Measurements from ENCODE around the gene SPOCK3.

SPOCK3 gene

GRCh38 chr4:167035390-167035789, 198.9 kb downstream of the SPOCK3 start:
- Histone ChIP-seq H3K36me3 (ENCODE audit: insufficient read depth, low read length) (no peaks in the 10 kb centered on the region; the same call in 1 of the 2 replicates), H3K9ac (ENCODE audit: low read depth, low read length) (no peak overlapping the region), H3K9me3 (ENCODE audit: control insufficient read depth, insufficient read depth, low read length) (no peaks in the 10 kb centered on the region), H3K4me1 (ENCODE audit: insufficient read depth, low read length) (peaks cover 7% of the 10 kb centered on the region; the same call in 1 of the 2 replicates)

- no peaks in the 10 kb centered on the region; the same call in 1 of the 2 replicates for H3K36me3 ChIP-seq (ENCODE audit: insufficient read depth, low read length)
These were observed 199.3 kb downstream of the SPOCK3 start for GRCh38 chr4:167034983-167035382.

GRCh38 chr4:167032871-167033270, 201.4 kb downstream of the SPOCK3 start:
- H3K9me3 ChIP-seq (ENCODE audit: control insufficient read depth, insufficient read depth, low read length) = no peaks in the 10 kb centered on the region
- H3K9ac ChIP-seq (ENCODE audit: low read depth, low read length) = no peak overlapping the region
- H3K4me1 ChIP-seq (ENCODE audit: insufficient read depth, low read length) = peaks cover 7% of the 10 kb centered on the region; the same call in 1 of the 2 replicates
- no peaks in the 10 kb centered on the region; the same call in 1 of the 2 replicates for H3K36me3 ChIP-seq (ENCODE audit: insufficient read depth, low read length)

More at GRCh38 chr4:167034983-167035382, 199.3 kb downstream of the SPOCK3 start:
- Histone ChIP-seq H3K9ac (ENCODE audit: low read depth, low read length) (no peak overlapping the region), H3K4me1 (ENCODE audit: insufficient read depth, low read length) (peaks cover 7% of the 10 kb centered on the region; the same call in 1 of the 2 replicates), H3K9me3 (ENCODE audit: control insufficient read depth, insufficient read depth, low read length) (no peaks in the 10 kb centered on the region)

GRCh38 chr4:167031534-167032156, 202.6 kb downstream of the SPOCK3 start:
- H3K36me3 ChIP-seq (ENCODE audit: insufficient read depth, low read length) = no peaks in the 10 kb centered on the region; the same call in 1 of the 2 replicates
- peaks cover 7% of the 10 kb centered on the region; the same call in 1 of the 2 replicates for H3K4me1 ChIP-seq (ENCODE audit: insufficient read depth, low read length)
- no peak overlapping the region for H3K9ac ChIP-seq (ENCODE audit: low read depth, low read length)
- no peaks in the 10 kb centered on the region for H3K9me3 ChIP-seq (ENCODE audit: control insufficient read depth, insufficient read depth, low read length)

- H3K4me1 ChIP-seq (ENCODE audit: insufficient read depth, low read length) = peaks cover 7% of the 10 kb centered on the region; the same call in 1 of the 2 replicates
- no peaks in the 10 kb centered on the region; the same call in 1 of the 2 replicates for H3K36me3 ChIP-seq (ENCODE audit: insufficient read depth, low read length)
- H3K9ac ChIP-seq (ENCODE audit: low read depth, low read length) = no peak overlapping the region
- H3K9me3 ChIP-seq (ENCODE audit: control insufficient read depth, insufficient read depth, low read length) = no peaks in the 10 kb centered on the region
These were observed 205.3 kb downstream of the SPOCK3 start for GRCh38 chr4:167028976-167029375.

GRCh38 chr4:167025670-167026069, 208.6 kb downstream of the SPOCK3 start:
- Histone ChIP-seq H3K36me3 (ENCODE audit: insufficient read depth, low read length) (no peaks in the 10 kb centered on the region), H3K9ac (ENCODE audit: low read depth, low read length) (no peak overlapping the region), H3K4me1 (ENCODE audit: insufficient read depth, low read length) (no peaks in the 10 kb centered on the region), H3K9me3 (ENCODE audit: control insufficient read depth, insufficient read depth, low read length) (no peaks in the 10 kb centered on the region)

- Histone ChIP-seq H3K9ac (ENCODE audit: low read depth, low read length) (no peak overlapping the region), H3K9me3 (ENCODE audit: control insufficient read depth, insufficient read depth, low read length) (no peaks in the 10 kb centered on the region), H3K36me3 (ENCODE audit: insufficient read depth, low read length) (no peaks in the 10 kb centered on the region), H3K4me1 (ENCODE audit: insufficient read depth, low read length) (no peaks in the 10 kb centered on the region)
These were observed 210.8 kb downstream of the SPOCK3 start for GRCh38 chr4:167023364-167023925.

GRCh38 chr4:167021545-167022155, 212.6 kb downstream of the SPOCK3 start:
- Histone ChIP-seq H3K9me3 (ENCODE audit: control insufficient read depth, insufficient read depth, low read length) (no peaks in the 10 kb centered on the region), H3K36me3 (ENCODE audit: insufficient read depth, low read length) (no peaks in the 10 kb centered on the region), H3K4me1 (ENCODE audit: insufficient read depth, low read length) (no peaks in the 10 kb centered on the region), H3K9ac (ENCODE audit: low read depth, low read length) (no peak overlapping the region)

- H3K9ac ChIP-seq (ENCODE audit: low read depth, low read length) = no peak overlapping the region
- H3K4me1 ChIP-seq (ENCODE audit: insufficient read depth, low read length) = no peaks in the 10 kb centered on the region
- no peaks in the 10 kb centered on the region for H3K9me3 ChIP-seq (ENCODE audit: control insufficient read depth, insufficient read depth, low read length)
- H3K36me3 ChIP-seq (ENCODE audit: insufficient read depth, low read length) = no peaks in the 10 kb centered on the region
These were observed 213.9 kb downstream of the SPOCK3 start for GRCh38 chr4:167020410-167020809.

- Histone ChIP-seq H3K9ac (ENCODE audit: low read depth, low read length) (no peak overlapping the region), H3K9me3 (ENCODE audit: control insufficient read depth, insufficient read depth, low read length) (no peaks in the 10 kb centered on the region), H3K4me1 (ENCODE audit: insufficient read depth, low read length) (no peaks in the 10 kb centered on the region), H3K36me3 (ENCODE audit: insufficient read depth, low read length) (no peaks in the 10 kb centered on the region)
These were observed 219.3 kb downstream of the SPOCK3 start for GRCh38 chr4:167014944-167015343.

- no peaks in the 10 kb centered on the region for H3K9me3 ChIP-seq (ENCODE audit: control insufficient read depth, insufficient read depth, low read length)
- no peaks in the 10 kb centered on the region for H3K4me1 ChIP-seq (ENCODE audit: insufficient read depth, low read length)
- no peak overlapping the region for H3K9ac ChIP-seq (ENCODE audit: low read depth, low read length)
- no peaks in the 10 kb centered on the region for H3K36me3 ChIP-seq (ENCODE audit: insufficient read depth, low read length)
These were observed 231.0 kb downstream of the SPOCK3 start for GRCh38 chr4:167003326-167003725.

GRCh38 chr4:167000141-167000852, 234.0 kb downstream of the SPOCK3 start:
- H3K9ac ChIP-seq (ENCODE audit: low read depth, low read length) = no peak overlapping the region
- H3K9me3 ChIP-seq (ENCODE audit: control insufficient read depth, insufficient read depth, low read length) = no peaks in the 10 kb centered on the region
- no peaks in the 10 kb centered on the region for H3K4me1 ChIP-seq (ENCODE audit: insufficient read depth, low read length)
- no peaks in the 10 kb centered on the region for H3K36me3 ChIP-seq (ENCODE audit: insufficient read depth, low read length)

GRCh38 chr4:166996216-166996615, 238.1 kb downstream of the SPOCK3 start:
- no peaks in the 10 kb centered on the region for H3K4me1 ChIP-seq (ENCODE audit: insufficient read depth, low read length)
- H3K36me3 ChIP-seq (ENCODE audit: insufficient read depth, low read length) = no peaks in the 10 kb centered on the region
- H3K9ac ChIP-seq (ENCODE audit: low read depth, low read length) = no peak overlapping the region
- no peaks in the 10 kb centered on the region for H3K9me3 ChIP-seq (ENCODE audit: control insufficient read depth, insufficient read depth, low read length)

GRCh38 chr4:166994686-166995085, 239.6 kb downstream of the SPOCK3 start:
- H3K9me3 ChIP-seq (ENCODE audit: control insufficient read depth, insufficient read depth, low read length) = no peaks in the 10 kb centered on the region
- no peak overlapping the region for H3K9ac ChIP-seq (ENCODE audit: low read depth, low read length)
- H3K36me3 ChIP-seq (ENCODE audit: insufficient read depth, low read length) = no peaks in the 10 kb centered on the region
- H3K4me1 ChIP-seq (ENCODE audit: insufficient read depth, low read length) = no peaks in the 10 kb centered on the region
